Medulla oblongata (tissue), 1 donor: Measurements from ENCODE around the gene CCNB3.
A peak's percentile ranks its signal among the peaks of the same experiment; 100 is the strongest.
"Not testable (repeated sequence)": the region's sequence is repeated elsewhere in the genome, so short reads cannot be mapped to it uniquely, and the experiment has no call there.

Source experiments
- DNase-seq: peaks from one replicate; pipeline ENCODE4 v3.0.0-alpha.2; 2015; ENCODE audit errors: extremely low spot score

The CCNB3 gene, protein sequence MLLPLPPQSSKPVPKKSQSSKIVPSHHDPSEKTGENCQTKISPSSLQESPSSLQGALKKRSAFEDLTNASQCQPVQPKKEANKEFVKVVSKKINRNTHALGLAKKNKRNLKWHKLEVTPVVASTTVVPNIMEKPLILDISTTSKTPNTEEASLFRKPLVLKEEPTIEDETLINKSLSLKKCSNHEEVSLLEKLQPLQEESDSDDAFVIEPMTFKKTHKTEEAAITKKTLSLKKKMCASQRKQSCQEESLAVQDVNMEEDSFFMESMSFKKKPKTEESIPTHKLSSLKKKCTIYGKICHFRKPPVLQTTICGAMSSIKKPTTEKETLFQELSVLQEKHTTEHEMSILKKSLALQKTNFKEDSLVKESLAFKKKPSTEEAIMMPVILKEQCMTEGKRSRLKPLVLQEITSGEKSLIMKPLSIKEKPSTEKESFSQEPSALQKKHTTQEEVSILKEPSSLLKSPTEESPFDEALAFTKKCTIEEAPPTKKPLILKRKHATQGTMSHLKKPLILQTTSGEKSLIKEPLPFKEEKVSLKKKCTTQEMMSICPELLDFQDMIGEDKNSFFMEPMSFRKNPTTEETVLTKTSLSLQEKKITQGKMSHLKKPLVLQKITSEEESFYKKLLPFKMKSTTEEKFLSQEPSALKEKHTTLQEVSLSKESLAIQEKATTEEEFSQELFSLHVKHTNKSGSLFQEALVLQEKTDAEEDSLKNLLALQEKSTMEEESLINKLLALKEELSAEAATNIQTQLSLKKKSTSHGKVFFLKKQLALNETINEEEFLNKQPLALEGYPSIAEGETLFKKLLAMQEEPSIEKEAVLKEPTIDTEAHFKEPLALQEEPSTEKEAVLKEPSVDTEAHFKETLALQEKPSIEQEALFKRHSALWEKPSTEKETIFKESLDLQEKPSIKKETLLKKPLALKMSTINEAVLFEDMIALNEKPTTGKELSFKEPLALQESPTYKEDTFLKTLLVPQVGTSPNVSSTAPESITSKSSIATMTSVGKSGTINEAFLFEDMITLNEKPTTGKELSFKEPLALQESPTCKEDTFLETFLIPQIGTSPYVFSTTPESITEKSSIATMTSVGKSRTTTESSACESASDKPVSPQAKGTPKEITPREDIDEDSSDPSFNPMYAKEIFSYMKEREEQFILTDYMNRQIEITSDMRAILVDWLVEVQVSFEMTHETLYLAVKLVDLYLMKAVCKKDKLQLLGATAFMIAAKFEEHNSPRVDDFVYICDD (N-terminal part only)

DNA sequence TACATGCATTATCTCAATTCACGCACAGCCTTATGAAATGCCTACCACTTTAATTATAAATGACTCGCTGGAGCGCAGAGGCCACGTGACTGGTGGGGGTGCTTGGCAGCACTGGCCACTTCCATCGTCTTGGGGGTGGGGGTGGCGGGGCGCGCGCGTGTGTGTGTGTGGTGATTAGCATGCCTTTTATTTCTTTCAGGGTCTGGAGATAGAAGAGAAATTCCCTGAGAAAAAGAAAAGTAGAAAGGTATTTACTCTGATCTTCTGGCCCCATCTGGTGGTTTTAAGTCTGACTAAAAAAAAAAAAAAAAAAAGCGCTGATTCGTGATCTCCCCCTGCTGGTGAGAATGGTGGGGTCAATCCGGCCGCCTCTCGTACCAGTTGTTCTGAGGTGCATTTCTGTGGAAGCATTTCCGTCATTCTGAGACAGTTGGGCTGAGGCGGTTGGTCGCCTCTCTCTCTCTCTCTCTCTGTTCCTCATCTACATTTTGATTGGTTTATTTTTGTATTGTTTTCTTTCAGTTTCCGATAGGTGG lies at the start of gene CCNB3:
Gene CCNB3 (plus strand): TSS at position 402 of the 536 bp plus-strand sequence. CDS start 80,399 bp downstream, outside the sequence.
- DNase-seq, result peak; percentile 65

DNA sequence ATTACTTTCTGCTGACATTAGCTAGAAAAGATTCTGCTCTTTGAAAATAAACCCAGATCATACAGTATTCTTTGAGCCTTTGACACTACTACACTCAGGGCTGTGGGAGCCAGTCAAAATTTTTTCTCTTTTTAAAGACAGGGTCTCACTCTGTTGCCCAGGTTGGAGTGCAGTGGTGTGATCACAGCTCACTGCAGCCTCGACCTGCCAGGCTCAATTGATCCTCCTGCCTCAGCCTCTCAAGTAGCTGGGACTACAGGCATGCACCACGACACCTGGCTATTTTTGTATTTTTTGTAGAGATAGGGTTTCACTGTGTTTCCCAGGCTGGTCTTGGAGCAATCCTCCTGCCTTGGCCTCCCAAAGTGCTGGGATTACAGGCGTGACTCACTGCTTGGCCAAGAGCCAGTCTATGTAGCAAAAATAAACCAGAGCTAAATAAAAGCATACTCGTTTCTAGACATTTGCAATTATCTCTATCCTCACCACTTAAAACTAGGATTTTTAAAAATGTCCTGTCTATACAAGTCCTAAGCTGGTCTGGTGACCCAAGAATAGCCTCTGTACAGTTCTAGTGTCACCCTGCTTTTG lies 46.9 kb upstream of the CCNB3 start:
- DNase-seq, result no peak

DNA sequence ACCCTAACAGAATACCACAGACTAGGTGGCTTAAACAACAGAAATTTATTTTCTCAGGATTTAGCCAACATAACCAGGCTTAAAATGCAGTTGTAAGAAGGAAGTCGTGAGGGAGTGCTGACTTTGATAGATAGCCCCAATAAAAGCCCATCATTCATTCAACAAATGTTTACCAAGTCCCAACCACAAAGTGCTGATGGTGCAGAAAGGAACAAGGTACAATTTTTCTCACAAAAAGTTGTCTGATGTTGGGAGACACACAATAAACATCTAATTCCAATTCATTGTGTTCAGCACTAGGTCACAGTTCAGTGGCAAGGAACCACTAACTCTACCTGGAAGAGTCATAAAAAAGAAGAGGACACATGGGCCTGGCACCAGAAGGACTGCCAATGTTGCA lies 46.0 kb upstream of the CCNB3 start:
- no peak for DNase-seq

DNA sequence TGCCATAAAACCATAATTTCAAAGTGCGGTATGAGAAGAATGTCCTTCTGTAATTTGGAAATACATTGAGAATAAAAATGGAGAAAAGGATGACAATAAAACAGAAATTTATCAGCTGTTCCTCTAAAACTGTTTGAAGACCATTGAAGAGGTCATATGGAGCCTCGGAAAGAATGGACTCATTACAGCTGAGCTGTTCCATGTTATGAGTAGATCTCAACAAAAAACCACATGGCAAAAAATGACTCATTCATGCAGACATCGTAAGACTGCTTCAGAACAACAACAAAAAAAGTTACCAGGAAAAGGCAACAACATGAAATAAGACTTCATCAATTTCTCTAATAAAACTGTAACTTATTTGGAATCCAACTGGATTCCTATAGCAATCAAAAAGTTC lies 43.4 kb upstream of the CCNB3 start:
- DNase-seq, result no peak

DNA sequence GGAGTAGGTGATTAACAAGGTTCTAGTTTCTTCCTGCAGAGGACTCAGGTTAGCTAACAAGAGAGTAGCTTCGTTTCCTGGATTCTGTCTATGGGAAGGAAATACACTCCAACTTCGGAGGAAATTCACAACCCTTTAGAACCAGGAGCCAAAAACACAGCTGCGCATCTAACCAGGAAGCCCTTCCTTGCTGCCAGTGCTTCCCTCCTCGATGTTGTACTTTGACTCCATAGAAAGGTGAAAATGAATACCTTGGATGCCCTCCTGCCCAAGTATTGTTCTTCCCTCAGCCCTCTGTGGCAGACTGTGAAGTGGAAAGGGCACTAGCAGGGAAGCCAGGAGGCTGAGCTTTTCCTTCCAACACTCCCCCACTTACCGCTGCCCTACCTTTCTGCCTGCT lies 38.8 kb upstream of the CCNB3 start:
- DNase-seq, result no peak

DNA sequence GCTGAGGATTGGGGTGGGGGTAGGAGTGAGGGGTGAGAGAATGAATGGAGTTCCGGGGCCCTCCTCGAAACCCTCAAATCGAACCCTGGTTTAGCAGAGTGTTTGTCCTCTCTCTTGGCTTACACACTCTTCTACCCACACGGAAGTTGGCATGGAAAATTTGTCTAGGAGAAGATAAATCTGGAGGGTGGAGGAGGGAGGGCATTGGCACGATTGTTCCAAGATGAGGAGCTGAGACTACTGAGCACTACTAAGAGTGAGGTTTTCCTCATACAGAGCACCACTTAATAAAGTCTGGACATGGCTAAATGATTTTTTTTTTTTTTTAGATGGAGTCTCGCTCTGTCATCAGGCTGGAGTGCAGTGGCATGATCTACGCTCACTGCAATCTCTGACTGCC lies 37.2 kb upstream of the CCNB3 start:
- no peak for DNase-seq

DNA sequence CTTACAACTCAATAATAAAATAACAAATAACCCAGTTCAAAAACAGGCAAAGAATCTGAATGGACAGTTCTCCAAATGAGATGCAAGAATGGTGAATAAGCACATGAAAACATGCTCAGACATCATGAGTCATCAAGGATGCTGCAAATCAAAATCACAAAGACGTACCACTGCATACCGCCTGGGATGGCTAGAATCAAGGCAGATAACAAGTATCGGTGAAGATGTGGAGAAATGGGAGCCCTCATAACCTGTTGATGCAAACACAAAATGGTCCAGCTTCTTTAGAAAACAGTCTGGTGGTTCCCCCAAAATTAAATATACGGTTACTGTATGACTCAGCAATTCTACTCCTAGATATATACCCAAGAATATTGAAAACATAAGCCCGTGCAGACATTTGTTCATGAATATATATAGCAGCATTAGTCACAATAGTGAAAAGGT lies 36.3 kb upstream of the CCNB3 start:
- DNase-seq, result no peak

DNA sequence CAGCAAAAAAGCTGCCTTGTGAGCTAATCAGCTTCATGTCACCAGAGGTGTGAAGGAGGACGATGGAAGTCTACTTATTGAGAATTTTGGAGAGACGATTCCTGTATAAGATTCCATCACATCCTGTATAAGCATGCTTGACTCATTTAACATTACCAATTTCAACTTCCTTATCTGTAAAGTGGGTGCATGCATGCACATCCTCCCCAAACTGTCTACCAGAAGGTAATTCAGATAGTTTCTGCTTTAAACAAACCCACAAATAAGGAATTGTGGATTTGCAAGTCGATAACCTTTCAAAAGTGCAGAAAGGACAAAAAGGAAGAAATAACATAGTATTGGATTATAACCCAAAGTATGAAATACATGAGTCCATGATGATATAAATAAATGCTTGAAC lies 34.8 kb upstream of the CCNB3 start:
- DNase-seq, result no peak

DNA sequence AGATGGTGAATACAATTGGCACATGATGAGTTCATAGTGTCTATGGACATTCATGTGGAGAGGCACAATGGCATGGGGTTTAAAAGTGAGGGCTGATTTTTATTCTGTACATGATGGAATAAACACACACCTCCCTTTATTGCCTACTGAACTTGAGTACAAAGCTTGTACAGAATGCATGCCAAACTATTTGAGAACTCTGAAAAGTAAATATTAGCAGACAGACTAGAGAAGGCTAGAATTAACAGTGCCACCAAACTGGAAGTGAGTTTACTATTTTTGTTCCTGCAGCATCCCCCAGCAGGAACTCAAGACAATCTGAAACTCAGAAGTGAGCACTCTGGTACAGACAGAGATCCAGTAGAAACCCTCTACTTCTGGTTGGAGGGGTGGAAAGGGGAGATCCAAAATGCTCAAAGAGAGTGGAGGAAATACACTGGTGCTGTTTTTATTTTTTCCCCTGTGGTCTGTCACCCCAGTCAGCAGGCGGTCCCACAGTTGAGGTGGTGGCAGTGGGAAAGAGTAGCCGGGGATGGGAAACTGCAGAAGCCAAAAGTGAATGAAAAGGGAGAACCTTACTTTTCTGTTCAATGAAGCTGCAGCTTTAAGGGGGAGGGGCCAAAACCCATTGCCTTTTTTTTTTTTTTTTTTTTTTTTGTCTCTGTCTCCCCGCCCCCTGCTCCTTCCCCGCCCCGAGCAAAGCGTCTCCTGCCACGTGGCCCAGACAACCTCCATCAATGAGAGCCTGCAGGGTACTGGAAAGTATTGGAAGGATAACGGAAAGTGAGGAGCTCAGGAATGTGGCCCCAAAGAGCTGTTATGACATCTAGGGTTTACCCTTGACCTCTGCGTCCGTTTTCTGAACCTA lies 24.3 kb upstream of the CCNB3 start:
- DNase-seq, result peak; percentile 25

DNA sequence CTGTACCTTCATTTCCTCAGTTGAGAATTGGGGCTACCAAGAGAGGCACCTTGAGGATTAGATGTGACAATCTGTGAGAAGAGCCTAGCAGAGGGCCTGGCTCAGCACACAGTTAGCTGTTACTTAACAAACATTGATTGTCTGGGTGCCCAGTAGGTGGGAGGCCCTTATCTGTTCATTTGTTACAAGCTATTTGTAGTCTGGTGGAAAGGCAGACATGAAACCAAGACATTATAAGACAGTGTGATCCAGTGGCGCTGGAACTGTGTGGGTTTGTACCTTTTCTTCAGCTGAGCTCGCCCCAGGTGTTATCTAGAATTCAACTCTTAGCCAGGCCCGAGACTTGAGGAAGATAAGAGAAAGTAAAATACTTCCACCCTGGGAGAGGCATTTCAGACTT lies 20.7 kb upstream of the CCNB3 start:
- DNase-seq, result no peak

DNA sequence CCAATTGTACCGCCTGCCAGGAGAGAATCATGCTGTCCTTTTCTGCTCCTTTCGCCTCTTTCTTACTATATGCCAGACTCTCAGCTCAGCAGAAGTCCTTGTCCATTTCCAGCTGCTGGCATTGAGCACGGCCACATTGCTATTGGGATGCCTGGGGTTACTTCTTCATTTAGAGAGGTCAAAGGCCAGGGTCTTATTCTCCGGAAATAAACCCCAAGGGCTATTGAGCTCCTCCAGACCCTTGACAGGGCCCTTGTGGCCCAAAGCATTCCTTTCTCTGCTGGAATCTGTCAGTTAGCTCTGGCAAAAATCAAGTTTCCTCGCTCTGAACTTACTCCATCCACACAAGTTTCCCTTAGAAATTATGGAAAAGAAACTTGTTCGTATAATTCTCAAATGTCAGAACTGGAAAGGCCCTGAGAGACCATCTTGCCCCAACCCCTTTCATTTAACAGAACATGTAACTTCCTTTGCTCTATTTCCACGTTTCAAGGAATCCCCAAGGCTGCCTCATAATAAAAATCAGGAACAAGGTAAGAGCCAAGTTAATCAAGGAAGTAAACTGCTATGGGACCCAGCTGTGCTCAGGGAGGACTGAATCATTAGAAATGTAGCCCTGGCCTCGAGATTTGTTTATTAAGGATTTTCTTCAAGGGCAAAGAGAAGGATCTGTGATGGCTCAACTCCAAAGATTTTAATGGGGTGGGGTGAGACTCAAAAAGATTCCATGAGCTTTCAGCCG lies 15.5 kb upstream of the CCNB3 start:
- no peak for DNase-seq

DNA sequence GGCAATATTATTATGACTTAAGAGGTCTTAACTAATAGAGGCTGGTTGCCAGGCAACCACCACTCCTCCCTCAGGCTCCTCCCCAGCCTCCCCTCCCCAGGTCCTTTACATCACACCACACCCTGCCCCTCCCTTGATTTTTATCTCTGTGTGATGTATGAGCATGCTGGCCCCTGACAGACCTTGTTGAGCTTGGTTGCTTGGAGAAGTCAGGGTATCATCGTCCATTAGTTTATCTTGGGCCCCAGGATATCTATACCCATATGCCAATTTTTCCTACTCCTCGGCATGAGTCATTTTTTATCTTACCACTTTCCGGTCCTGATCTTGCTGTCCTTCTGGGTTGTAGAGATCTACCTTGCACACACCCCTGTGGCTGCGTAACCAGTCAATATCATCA lies 6.2 kb upstream of the CCNB3 start:
- no peak for DNase-seq

DNA sequence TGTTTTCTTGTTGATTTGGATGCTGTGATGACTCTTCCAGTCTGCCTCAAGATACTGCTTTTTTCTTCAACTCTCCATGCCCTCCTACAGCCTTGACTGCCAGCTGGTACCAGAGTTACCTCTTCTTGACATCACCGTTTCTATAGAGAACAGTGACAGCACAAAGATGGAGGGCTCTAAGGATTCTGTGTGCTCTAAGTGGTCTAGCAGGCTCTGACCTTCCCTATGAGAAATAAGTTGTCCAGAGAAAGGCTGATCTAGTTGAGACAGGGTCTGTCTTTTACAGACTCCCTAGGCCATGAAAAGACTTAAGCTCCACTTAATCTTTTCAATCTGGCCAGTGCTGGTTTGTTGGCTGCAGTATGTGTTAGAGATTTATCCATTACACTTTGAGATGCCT lies 3.7 kb upstream of the CCNB3 start, which contains the start of gene AKAP4:
Gene AKAP4 (minus strand): TSS at position 101 of the 400 bp plus-strand sequence. CDS start 118 bp downstream, outside the sequence.
- no peak for DNase-seq

DNA sequence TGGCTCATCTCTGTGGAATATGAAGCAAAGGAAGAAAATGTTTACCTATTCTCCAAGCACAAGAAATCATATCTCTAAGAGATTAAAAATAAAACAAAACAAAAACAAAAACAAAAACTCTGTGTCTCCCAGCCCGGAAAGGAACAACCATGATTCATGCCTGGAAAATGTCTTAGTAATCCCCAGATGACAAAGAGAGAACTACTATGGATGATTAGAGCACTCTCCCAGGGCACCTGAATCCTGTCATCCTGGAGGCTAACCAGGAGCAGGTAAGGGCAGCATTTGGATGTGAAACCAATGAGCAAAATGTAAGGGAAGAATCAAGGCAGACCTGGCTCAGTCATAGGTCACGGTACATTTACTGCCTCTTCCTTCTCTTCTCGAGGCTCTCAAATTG lies 2.0 kb upstream of the CCNB3 start:
- DNase-seq, result no peak

DNA sequence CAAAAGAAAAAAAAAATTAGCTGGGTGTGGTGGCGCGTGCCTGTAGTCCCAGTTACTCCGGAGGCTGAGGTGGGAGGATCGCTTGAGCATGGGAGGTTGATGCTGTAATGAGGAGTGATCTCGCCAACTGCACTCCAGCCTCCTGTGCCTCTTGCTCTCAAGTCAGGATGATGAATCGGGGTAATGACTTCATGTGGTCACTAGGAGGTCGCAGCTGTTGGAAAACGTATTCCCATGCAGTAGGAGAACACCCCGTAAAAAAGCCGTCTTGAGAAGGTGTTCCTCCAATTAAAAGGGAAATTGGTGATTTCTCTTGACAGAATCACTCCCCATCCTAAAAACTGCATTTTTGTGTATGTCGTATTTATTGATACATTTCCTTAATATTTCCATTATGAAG lies 2.2 kb downstream of the CCNB3 start:
- DNase-seq, result no peak

DNA sequence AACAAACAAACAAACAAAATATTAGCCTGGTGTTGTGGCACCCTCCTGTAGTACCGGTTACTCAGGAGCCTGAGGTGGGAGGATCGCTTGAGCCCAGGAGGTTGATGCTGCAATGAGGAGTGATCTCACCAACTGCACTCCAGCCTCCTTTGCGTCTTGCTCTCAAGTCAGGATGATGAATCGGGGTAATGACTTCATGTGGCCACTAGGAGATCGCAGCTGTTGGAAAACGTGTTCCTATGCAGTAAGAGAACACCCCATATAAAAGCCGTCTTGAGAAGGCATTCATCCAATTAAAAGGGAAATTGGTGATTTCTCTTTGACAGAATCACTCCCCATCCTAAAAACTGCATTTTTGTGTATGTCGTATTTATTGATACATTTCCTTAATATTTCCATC lies 6.9 kb downstream of the CCNB3 start:
- DNase-seq, result no peak

DNA sequence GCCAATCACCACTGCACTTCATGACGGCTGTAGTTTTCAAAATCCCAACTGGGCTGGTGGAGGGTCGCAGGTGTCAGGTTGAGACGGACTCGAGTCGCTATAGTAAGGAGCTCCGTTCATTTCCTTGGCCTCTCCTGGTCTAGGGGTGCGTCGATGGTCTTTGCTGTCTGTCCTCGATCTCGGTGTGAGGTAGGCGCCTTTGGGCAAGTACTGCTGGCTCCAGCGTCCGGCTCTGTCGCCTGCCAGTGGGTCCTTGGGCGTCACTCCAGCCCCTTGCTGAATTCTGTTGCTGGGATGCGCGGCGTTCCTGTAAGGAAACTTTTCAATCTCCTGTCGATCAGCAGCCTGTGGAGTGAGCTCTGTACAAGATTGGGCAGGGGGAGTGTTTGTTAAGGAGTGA lies 76.7 kb downstream of the CCNB3 start:
- no peak for DNase-seq

DNA sequence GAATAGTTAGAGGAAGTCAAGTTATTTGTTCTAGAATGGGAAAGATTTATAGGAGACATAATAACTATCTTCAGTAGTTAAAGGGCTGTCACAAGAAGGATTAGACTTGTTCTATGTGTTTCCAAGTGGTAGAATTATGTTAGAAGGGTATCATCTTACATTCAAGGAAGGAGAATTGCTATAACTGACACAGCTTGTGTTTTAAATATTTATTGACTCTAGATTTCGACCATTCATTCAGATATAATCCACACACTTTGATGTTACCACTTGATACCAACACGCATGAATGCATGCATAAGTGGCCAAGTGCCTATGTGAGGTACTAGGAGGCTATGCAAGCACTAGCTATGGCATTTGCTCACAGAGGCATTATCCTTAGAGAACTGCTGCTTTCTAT lies 122.7 kb downstream of the CCNB3 start:
- no peak for DNase-seq

DNA sequence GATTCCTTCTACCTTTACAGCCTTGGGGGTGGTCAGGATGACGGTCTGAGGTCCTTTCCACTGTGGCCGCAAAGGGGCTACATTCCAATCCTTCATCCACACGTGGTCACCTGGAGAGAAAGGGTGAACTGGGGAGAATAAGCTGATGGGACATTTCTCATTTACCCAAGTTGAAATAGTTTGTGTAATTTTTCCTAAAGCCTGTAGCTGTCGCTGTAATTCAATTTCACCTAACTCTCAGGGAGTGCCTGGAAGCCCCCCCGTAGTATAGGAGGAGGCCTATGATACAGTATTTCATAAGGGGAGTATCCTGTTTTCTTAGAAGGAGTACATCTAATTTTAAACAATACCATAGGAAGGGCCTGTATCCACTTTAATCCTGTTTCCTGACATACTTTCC lies 128.1 kb downstream of the CCNB3 start:
- not testable (repeated sequence) for DNase-seq

DNA sequence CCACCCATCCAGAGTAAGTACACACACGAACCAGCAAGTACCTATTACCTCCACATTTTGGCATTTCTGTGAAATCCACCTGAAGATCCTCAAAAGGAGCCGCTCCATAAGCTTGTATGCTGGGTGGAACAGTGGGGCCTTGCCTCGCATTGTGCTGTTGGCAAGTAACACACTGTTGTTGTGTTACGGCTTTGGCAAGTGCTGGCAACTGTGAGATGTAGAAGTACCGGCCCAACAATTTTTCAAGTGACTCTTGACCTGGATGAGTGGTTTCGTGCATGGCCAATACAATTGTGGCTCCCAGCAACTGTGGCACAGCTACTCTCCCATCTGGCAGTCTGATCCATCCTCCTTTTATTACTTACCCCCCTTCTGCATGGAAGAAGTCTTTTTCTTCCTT lies 128.7 kb downstream of the CCNB3 start:
- no peak for DNase-seq
